Neural progenitor cell (in vitro differentiated cells): ENCODE data around the gene RGPD3. TPM values are rescaled to one million over a fixed set of nuclear protein-coding genes. Genes with fewer than 3 reads are reported as not detected.

ENCODE experiments used
- DNase-seq: peaks from one replicate; pipeline ENCODE4 v3.0.0-alpha.2; 2016; ENCODE audit warnings: low spot score
- H2AFZ ChIP-seq: fragments of 200-600 bp; sonication (generic); replicated peaks from 2 replicates; pipeline ENCODE4 v1.6.1; 2016; ENCODE audit warnings: antibody characterized with exemption
- H3F3A ChIP-seq: fragments of 200-600 bp; sonication (generic); 2 replicates; pipeline ENCODE4 v1.6.1; 2016; ENCODE audit warnings: antibody characterized with exemption, low read depth
- H3K27ac ChIP-seq: fragments of 200-600 bp; sonication (generic); 2 replicates; pipeline ENCODE4 v1.5.1; 2016; ENCODE audit warnings: mild to moderate bottlenecking
- H3K27me3 ChIP-seq: fragments of 200-600 bp; sonication (generic); 2 replicates; pipeline ENCODE4 v1.6.1; 2016; ENCODE audit warnings: mild to moderate bottlenecking, moderate library complexity
- H3K36me3 ChIP-seq: fragments of 200-600 bp; sonication (generic); 2 replicates; pipeline ENCODE4 v1.5.1; 2016
- H3K4me1 ChIP-seq: fragments of 200-600 bp; sonication (generic); 2 replicates; pipeline ENCODE4 v1.6.1; 2016; ENCODE audit warnings: mixed run types
- H3K4me2 ChIP-seq: fragments of 200-600 bp; sonication (generic); 2 replicates; pipeline ENCODE4 v1.6.1; 2016
- H3K4me3 ChIP-seq: fragments of 200-600 bp; sonication (generic); 2 replicates; pipeline ENCODE4 v1.5.1; 2016
- H3K79me2 ChIP-seq: fragments of 200-600 bp; sonication (generic); 2 replicates; pipeline ENCODE4 v1.6.1; 2016; ENCODE audit warnings: low read depth
- H3K9ac ChIP-seq: fragments of 200-600 bp; sonication (generic); 2 replicates; pipeline ENCODE4 v1.6.1; 2016
- H3K9me3 ChIP-seq: fragments of 200-600 bp; sonication (generic); 2 replicates; pipeline ENCODE4 v1.5.1; 2016; ENCODE audit warnings: low read depth
- H4K20me1 ChIP-seq: fragments of 200-600 bp; sonication (generic); 2 replicates; pipeline ENCODE4 v1.6.1; 2016; ENCODE audit warnings: low read depth
- H3K27ac Mint-ChIP-seq: 3 replicates; pipeline ENCODE4 v1.8.0; 2021; ENCODE audit warnings: mixed read lengths
- H3K27me3 Mint-ChIP-seq: 2 replicates; pipeline ENCODE4 v1.8.0; 2022; ENCODE audit warnings: low read depth, mild to moderate bottlenecking, inconsistent platforms, moderate library complexity, mixed read lengths; ENCODE audit not compliant: insufficient read depth
- H3K36me3 Mint-ChIP-seq: 3 replicates; pipeline ENCODE4 v1.8.0; 2021; ENCODE audit warnings: mixed read lengths
- H3K4me1 Mint-ChIP-seq: 3 replicates; pipeline ENCODE4 v1.8.0; 2021; ENCODE audit warnings: mixed read lengths
- H3K4me3 Mint-ChIP-seq: 3 replicates; pipeline ENCODE4 v1.8.0; 2021; ENCODE audit warnings: mild to moderate bottlenecking, moderate library complexity, mixed read lengths
- H3K9me3 Mint-ChIP-seq: 3 replicates; pipeline ENCODE4 v1.8.0; 2020; ENCODE audit warnings: mixed read lengths
- CTCF ChIP-seq: fragments of 200-600 bp; sonication (generic); IDR thresholded peaks from 2 replicates; pipeline ENCODE4 v1.5.1; 2017; ENCODE audit warnings: antibody characterized with exemption, mild to moderate bottlenecking
- EZH2 ChIP-seq: fragments of 200-600 bp; sonication (generic); IDR thresholded peaks from 2 replicates; pipeline ENCODE4 v1.6.1; 2017; ENCODE audit warnings: antibody characterized with exemption, mild to moderate bottlenecking, moderate library complexity
- EZH2phosphoT487 ChIP-seq: fragments of 200-600 bp; sonication (generic); IDR thresholded peaks from 2 replicates; pipeline ENCODE4 v1.6.1; 2017; ENCODE audit warnings: antibody characterized with exemption
- total RNA-seq: library from RNA; depleted of rRNA; stranded (reverse); fragments of >200 nt; gene quantifications from 2 replicates; pipeline ENCODE4 v1.2.3, GENCODE V29; 2015; ENCODE audit warnings: low replicate concordance

RGPD3 gene
- total RNA-seq, 1 donor from 2014 or later = 0.07 TPM

GRCh38 chr2:106359512-106359911 lies 108.7 kb downstream of the RGPD3 start:
- H3K9me3 Mint-ChIP-seq = no peaks in the 10 kb centered on the region
- peak overlapping the region; percentile 52 for H2AFZ ChIP-seq

DNA sequence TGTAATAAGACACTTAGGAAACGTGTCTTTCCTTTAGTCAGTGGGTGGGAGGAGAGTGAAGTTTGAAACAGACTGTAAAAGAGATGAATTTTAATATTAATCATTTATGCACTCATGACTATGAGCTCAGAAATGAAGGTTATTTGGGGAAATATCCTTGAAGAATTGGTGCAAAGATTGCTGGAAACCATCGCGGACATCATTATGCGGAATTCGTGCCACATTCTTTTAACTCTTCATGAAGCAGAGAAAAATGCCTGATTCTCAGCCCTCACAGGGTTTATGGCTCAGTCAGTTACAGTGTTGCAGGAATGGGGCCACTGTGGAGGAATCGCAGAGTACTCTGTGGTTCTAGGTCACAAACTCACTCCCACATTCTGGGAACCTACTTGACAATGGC lies 109.7 kb downstream of the RGPD3 start:
- DNase-seq = no peak
- TF ChIP-seq CTCF (no peak), EZH2 (no peak), EZH2phosphoT487 (no peak)
- Histone ChIP-seq H3K79me2 (no peaks in the 10 kb centered on the region), H3K9me3 (no peaks in the 10 kb centered on the region), H3K4me2 (no peak overlapping the region), H3K4me1 (no peaks in the 10 kb centered on the region), H3K27me3 (no peaks in the 10 kb centered on the region), H3F3A (no peaks in the 10 kb centered on the region), H2AFZ (peak overlapping the region; percentile 52), H3K4me3 (no peak overlapping the region), H3K9ac (no peak overlapping the region), H3K36me3 (no peaks in the 10 kb centered on the region), H3K27ac (no peak overlapping the region), H4K20me1 (no peaks in the 10 kb centered on the region)
- Mint-ChIP-seq H3K36me3 (no peaks in the 10 kb centered on the region), H3K4me1 (peaks cover 9% of the 10 kb centered on the region), H3K27me3 (peaks cover 2% of the 10 kb centered on the region), H3K4me3 (no peak overlapping the region), H3K27ac (no peak overlapping the region), H3K9me3 (no peaks in the 10 kb centered on the region)

More at GRCh38 chr2:106359512-106359911, 108.7 kb downstream of the RGPD3 start:
- Mint-ChIP-seq H3K27ac (peak overlapping the region; percentile 66), H3K36me3 (no peaks in the 10 kb centered on the region), H3K27me3 (peaks cover 2% of the 10 kb centered on the region), H3K4me3 (no peak overlapping the region), H3K4me1 (peaks cover 9% of the 10 kb centered on the region)
- H3K9ac ChIP-seq = no peak overlapping the region
- no peak overlapping the region for H3K4me2 ChIP-seq
- H3K9me3 ChIP-seq = no peaks in the 10 kb centered on the region
- DNase-seq = no peak
- H4K20me1 ChIP-seq = no peaks in the 10 kb centered on the region
- no peaks in the 10 kb centered on the region for H3K4me1 ChIP-seq
- H3K27ac ChIP-seq = no peak overlapping the region
- H3F3A ChIP-seq = no peaks in the 10 kb centered on the region
- H3K27me3 ChIP-seq = no peaks in the 10 kb centered on the region
- H3K79me2 ChIP-seq = no peaks in the 10 kb centered on the region
- TF ChIP-seq EZH2 (no peak), CTCF (no peak), EZH2phosphoT487 (no peak)
- H3K4me3 ChIP-seq = no peak overlapping the region
- H3K36me3 ChIP-seq = no peaks in the 10 kb centered on the region

DNA sequence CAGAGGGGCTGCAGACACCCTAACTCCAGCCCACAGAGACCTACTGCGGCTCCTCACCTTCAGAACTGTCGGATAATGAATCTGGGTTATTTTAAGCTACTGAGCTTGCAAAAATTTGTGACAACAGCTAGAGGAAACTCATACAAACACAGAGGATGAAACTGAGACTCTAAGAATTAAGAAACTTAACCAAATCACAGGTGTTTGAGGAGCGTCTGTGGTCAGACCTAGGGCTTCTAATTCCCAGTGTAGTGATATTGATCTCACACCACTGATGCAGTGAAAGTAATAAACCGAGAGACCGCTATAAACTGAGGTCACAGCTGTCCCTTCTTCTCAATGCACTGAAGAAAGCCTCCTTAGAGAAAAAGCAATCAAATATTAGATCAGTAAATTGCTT lies 110.1 kb downstream of the RGPD3 start:
- H3K9ac ChIP-seq = no peak overlapping the region
- H3K79me2 ChIP-seq = no peaks in the 10 kb centered on the region
- no peak for DNase-seq
- no peak overlapping the region for H3K4me2 ChIP-seq
- no peak overlapping the region for H3K27ac ChIP-seq
- Mint-ChIP-seq H3K27ac (no peak overlapping the region), H3K4me1 (peaks cover 9% of the 10 kb centered on the region), H3K36me3 (no peaks in the 10 kb centered on the region), H3K4me3 (no peak overlapping the region), H3K27me3 (peaks cover 2% of the 10 kb centered on the region), H3K9me3 (no peaks in the 10 kb centered on the region)
- H3K27me3 ChIP-seq = no peaks in the 10 kb centered on the region
- no peaks in the 10 kb centered on the region for H3K9me3 ChIP-seq
- no peaks in the 10 kb centered on the region for H3K36me3 ChIP-seq
- no peak for TF ChIP-seq EZH2
- no peak for TF ChIP-seq EZH2phosphoT487
- TF ChIP-seq CTCF = no peak
- no peak overlapping the region for H2AFZ ChIP-seq
- no peaks in the 10 kb centered on the region for H3F3A ChIP-seq
- H3K4me3 ChIP-seq = no peak overlapping the region
- H3K4me1 ChIP-seq = no peaks in the 10 kb centered on the region
- H4K20me1 ChIP-seq = no peaks in the 10 kb centered on the region
